Breast epithelium (tissue), 4 donors: ENCODE results near the gene HSD11B1. TPM values are rescaled to one million over a fixed set of nuclear protein-coding genes. Genes with fewer than 3 reads are reported as not detected.
A peak's percentile ranks its signal among the peaks of the same experiment; 100 is the strongest.

ENCODE experiments used
- DNase-seq, 2 donors: peaks; one replicate each; pipeline ENCODE4 v3.0.0-alpha.2; 2019; ENCODE audit warnings: low spot score in 2 of 2
- H3K27ac ChIP-seq, 2 donors: fragments of 200-600 bp; sonication (generic) in 1 of 2; one replicate each; pipeline ENCODE4 v1.5.1; 2016 to 2019; ENCODE audit warnings: mild to moderate bottlenecking in 1 of 2
- H3K27me3 ChIP-seq, 2 donors: fragments of 200-600 bp; sonication (generic) in 1 of 2; one replicate each; pipeline versions ENCODE4 v1.5.1 to v1.6.0; 2017 to 2019; ENCODE audit warnings: control low read depth in 1 of 2, mild to moderate bottlenecking in 1 of 2
- H3K36me3 ChIP-seq: fragments of 200-600 bp; one replicate; pipeline ENCODE4 v1.5.1; 2019
- H3K4me1 ChIP-seq, 2 donors: fragments of 200-600 bp; sonication (generic); one replicate each; pipeline ENCODE4 v1.5.1; 2016 to 2019; ENCODE audit warnings: control low read depth in 1 of 2
- H3K4me3 ChIP-seq, 3 donors: fragments of 200-600 bp; sonication (generic); 1 replicate in 2 of 3; 2 replicates in 1 of 3; pipeline ENCODE4 v1.5.1; 2016 to 2019; ENCODE audit warnings: mild to moderate bottlenecking in 3 of 3, moderate library complexity in 2 of 3
- H3K9me3 ChIP-seq, 2 donors: fragments of 200-600 bp; sonication (generic) in 1 of 2; one replicate each; pipeline ENCODE4 v1.5.1; 2016 to 2019; ENCODE audit warnings: control low read depth in 1 of 2
- CTCF ChIP-seq, 3 donors: fragments of 450-650 bp; IDR thresholded peaks; one replicate each; pipeline ENCODE4 v1.5.1; 2016 to 2017; ENCODE audit warnings: antibody characterized with exemption in 3 of 3, mild to moderate bottlenecking in 3 of 3, moderate library complexity in 3 of 3
- POLR2A ChIP-seq: fragments of 450-650 bp; IDR thresholded peaks from one replicate; pipeline ENCODE4 v1.6.1; 2016; ENCODE audit warnings: antibody characterized with exemption, mild to moderate bottlenecking, moderate library complexity
- POLR2AphosphoS5 ChIP-seq, 3 donors: sonication (generic); formaldehyde crosslinking; IDR thresholded peaks; one replicate each; pipeline ENCODE4 v1.6.1; 2017; ENCODE audit warnings: antibody characterized with exemption in 3 of 3
- intact Hi-C: fragments of 100-400 bp; cut with DNase I; formaldehyde crosslinking; loops from one replicate; pipeline ENCODE4 v1.15.1; 2023; ENCODE audit warnings: low total_unique reads
- total RNA-seq, 3 donors: library from RNA; depleted of rRNA; stranded (reverse); fragments of >200 nt; gene quantifications; one replicate each; pipeline ENCODE4 v1.1.0, GENCODE V29; 2016

HSD11B1 gene
- total RNA-seq, 3 donors from 2014 or later = 0.88 to 90.1 (median 7.5) TPM

- no peak for TF ChIP-seq POLR2A
- TF ChIP-seq POLR2AphosphoS5 (IDR thresholded peaks at IDR 0.05) = no peak
- TF ChIP-seq CTCF (IDR thresholded peaks at IDR 0.05) = no peak
- no peak for DNase-seq
- Histone ChIP-seq H3K36me3 (no peaks in the 10 kb centered on the region), H3K9me3 (no peaks in the 10 kb centered on the region), H3K27me3 (no peaks in the 10 kb centered on the region), H3K4me3 (no peak overlapping the region), H3K27ac (no peak overlapping the region), H3K4me1 (no peaks in the 10 kb centered on the region)
- intact Hi-C loops = no loop called here
These were observed 28.1 kb downstream of the HSD11B1 start for GRCh38 chr1:209732725-209733124.

- DNase-seq = no peak
- Histone ChIP-seq H3K4me1 (no peaks in the 10 kb centered on the region), H3K36me3 (no peaks in the 10 kb centered on the region), H3K27ac (peak overlapping the region in 1 of 2 donors; percentile 2), H3K9me3 (no peaks in the 10 kb centered on the region), H3K4me3 (no peak overlapping the region), H3K27me3 (no peaks in the 10 kb centered on the region)
- intact Hi-C loops = no loop called here
- no peak for TF ChIP-seq POLR2A
- peak in 1 of 3 donors; percentile 72 for TF ChIP-seq POLR2AphosphoS5 (IDR thresholded peaks at IDR 0.05)
These were observed 29.0 kb downstream of the HSD11B1 start for GRCh38 chr1:209733409-209734192.

- intact Hi-C loops = no loop called here
- Histone ChIP-seq H3K27ac (no peak overlapping the region), H3K4me3 (no peak overlapping the region), H3K9me3 (no peaks in the 10 kb centered on the region), H3K36me3 (no peaks in the 10 kb centered on the region), H3K27me3 (no peaks in the 10 kb centered on the region), H3K4me1 (no peaks in the 10 kb centered on the region)
- no peak for DNase-seq
- no peak for TF ChIP-seq POLR2A
- TF ChIP-seq POLR2AphosphoS5 (IDR thresholded peaks at IDR 0.05) = no peak
- no peak for TF ChIP-seq CTCF (IDR thresholded peaks at IDR 0.05)
These were observed 32.0 kb downstream of the HSD11B1 start for GRCh38 chr1:209736490-209737117.

- Histone ChIP-seq H3K4me1 (no peaks in the 10 kb centered on the region), H3K27ac (no peak overlapping the region), H3K27me3 (no peaks in the 10 kb centered on the region), H3K36me3 (no peaks in the 10 kb centered on the region), H3K9me3 (no peaks in the 10 kb centered on the region), H3K4me3 (no peak overlapping the region)
- intact Hi-C loops = no loop called here
- DNase-seq = no peak
- TF ChIP-seq POLR2AphosphoS5 (IDR thresholded peaks at IDR 0.05) (no peak), CTCF (IDR thresholded peaks at IDR 0.05) (no peak), POLR2A (no peak)
These were observed 32.5 kb downstream of the HSD11B1 start for GRCh38 chr1:209737118-209737505.

GRCh38 chr1:209738270-209738669 lies 33.6 kb downstream of the HSD11B1 start:
- Histone ChIP-seq H3K36me3 (no peaks in the 10 kb centered on the region), H3K27me3 (no peaks in the 10 kb centered on the region), H3K4me3 (no peak overlapping the region), H3K4me1 (no peaks in the 10 kb centered on the region), H3K27ac (no peak overlapping the region), H3K9me3 (no peaks in the 10 kb centered on the region)
- TF ChIP-seq POLR2A = no peak
- TF ChIP-seq CTCF (IDR thresholded peaks at IDR 0.05) = no peak
- no peak for TF ChIP-seq POLR2AphosphoS5 (IDR thresholded peaks at IDR 0.05)
- intact Hi-C loops = no loop called here
- DNase-seq = no peak
